A673 (cell line): Measurements from ENCODE around the gene PTPN14. TPM values are rescaled to one million over a fixed set of nuclear protein-coding genes. Genes with fewer than 3 reads are reported as not detected.

Experiments used
- BruUV-seq: library from RNA; stranded (reverse); fragments of 400-500 nt; replicated peaks from 2 replicates; lab custom pipeline; 2021; lab: Mats Ljungman, UMichigan
- CTCF ChIA-PET: fragments of 300-600 bp; sonication (Branson Sonifier 250); formaldehyde crosslinking; loops from one replicate; lab custom pipeline; 2022; ENCODE audit warnings: antibody characterized with exemption; lab: Charles Lee
- POLR2A ChIA-PET: fragments of 300-600 bp; sonication (Branson Sonifier 250); formaldehyde crosslinking; loops from one replicate; lab custom pipeline; 2022; ENCODE audit warnings: antibody characterized with exemption; ENCODE audit not compliant: low non-redundant PET; lab: Charles Lee
- DNase-seq: peaks from one replicate; pipeline ENCODE4 v3.0.0-alpha.2; 2015; ENCODE audit warnings: low spot score
- H3K27ac ChIP-seq: fragments of 200-600 bp; sonication (generic); 2 replicates; pipeline ENCODE4 v1.5.1; 2016; ENCODE audit warnings: mixed run types, low read depth, mild to moderate bottlenecking, mixed read lengths, antibody characterized with exemption, low read length; ENCODE audit not compliant: poor library complexity, severe bottlenecking
- H3K27me3 ChIP-seq: fragments of 200-600 bp; sonication (generic); replicated peaks from 2 replicates; pipeline ENCODE4 v1.6.1; 2017; ENCODE audit warnings: mixed run types, low read depth, mild to moderate bottlenecking, mixed read lengths, antibody characterized with exemption, low read length; ENCODE audit not compliant: insufficient read depth, poor library complexity
- H3K36me3 ChIP-seq: fragments of 200-600 bp; sonication (generic); 2 replicates; pipeline ENCODE4 v1.6.1; 2016; ENCODE audit warnings: mixed run types, mild to moderate bottlenecking, mixed read lengths, antibody characterized with exemption, low read length; ENCODE audit not compliant: insufficient read depth, poor library complexity, severe bottlenecking
- H3K4me1 ChIP-seq: fragments of 200-600 bp; sonication (generic); 2 replicates; pipeline ENCODE4 v1.6.1; 2017; ENCODE audit warnings: mixed run types, mild to moderate bottlenecking, mixed read lengths, antibody characterized with exemption, low read length; ENCODE audit not compliant: insufficient read depth, poor library complexity, severe bottlenecking
- H3K4me3 ChIP-seq: fragments of 200-600 bp; sonication (generic); 2 replicates; pipeline ENCODE4 v1.5.1; 2016; ENCODE audit warnings: low read depth, mixed run types, mild to moderate bottlenecking, mixed read lengths, low read length; ENCODE audit not compliant: poor library complexity, severe bottlenecking
- H3K9me3 ChIP-seq: fragments of 200-600 bp; sonication (generic); 2 replicates; pipeline ENCODE4 v1.6.1; 2016; ENCODE audit warnings: mixed run types, low read depth, mild to moderate bottlenecking, mixed read lengths, antibody characterized with exemption, low read length; ENCODE audit not compliant: poor library complexity, severe bottlenecking
- CTCF ChIP-seq: fragments of 300-800, 200-600 bp; sonication (generic); conservative IDR thresholded peaks from 2 replicates; pipeline ENCODE4 v1.5.1; 2017; ENCODE audit warnings: low read depth, mild to moderate bottlenecking, antibody characterized with exemption, low read length, moderate library complexity, mixed read lengths
- EZH2 ChIP-seq: fragments of 200-600 bp; sonication (generic); IDR thresholded peaks from 2 replicates; pipeline ENCODE4 v1.6.1; 2017; ENCODE audit warnings: borderline replicate concordance, low read depth, mild to moderate bottlenecking, mixed read lengths, antibody characterized with exemption, low read length; ENCODE audit not compliant: poor library complexity, severe bottlenecking
- intact Hi-C: fragments of 100-400 bp; cut with micrococcal nuclease; formaldehyde crosslinking; loops from one replicate; pipeline ENCODE4 v1.10.0; 2022; ENCODE audit not compliant: unreplicated experiment
- total RNA-seq: library from RNA; stranded (reverse); gene quantifications from 2 replicates; pipeline ENCODE4 v1.2.3, GENCODE V29; 2021

Gene PTPN14
- total RNA-seq, 1 experiment from 2014 or later = 114 TPM

- ChIA-PET CTCF (no interaction called here), POLR2A (no interaction called here)
- Histone ChIP-seq H3K9me3 (no peaks in the 10 kb centered on the region), H3K27ac (peak overlapping the region; percentile 90), H3K36me3 (no peaks in the 10 kb centered on the region), H3K4me1 (peaks cover 77% of the 10 kb centered on the region), H3K27me3 (no peaks in the 10 kb centered on the region), H3K4me3 (peak overlapping the region; percentile 8)
- intact Hi-C loops = loop anchor here (2.0 to 5.0 kb wide), 2 partner anchors 43 to 51 kb away; no protein-coding TSS in a partner anchor
- TF ChIP-seq EZH2 = no peak
- no peak for TF ChIP-seq CTCF
- TSS peak; percentile 85 for BruUV-seq
- DNase-seq = peak; percentile 94
Observed at GRCh38 chr1:214445831-214446614, 105.4 kb downstream of the PTPN14 start.

GRCh38 chr1:214445199-214445598, 106.2 kb downstream of the PTPN14 start:
- TF ChIP-seq EZH2 = no peak
- no peak for TF ChIP-seq CTCF
- ChIA-PET POLR2A (no interaction called here), CTCF (no interaction called here)
- no peaks in the 10 kb centered on the region for H3K36me3 ChIP-seq
- H3K4me3 ChIP-seq = peak overlapping the region; percentile 8
- H3K4me1 ChIP-seq = peaks cover 85% of the 10 kb centered on the region
- no peaks in the 10 kb centered on the region for H3K27me3 ChIP-seq
- BruUV-seq = no TSS peak
- H3K9me3 ChIP-seq = no peaks in the 10 kb centered on the region
- no peak for DNase-seq
- H3K27ac ChIP-seq = peak overlapping the region; percentile 90
- intact Hi-C loops = loop anchor here (5.0 kb wide), 1 partner anchor 52 kb away; no protein-coding TSS in a partner anchor

- no peak for DNase-seq
- no TSS peak for BruUV-seq
- ChIA-PET POLR2A (no interaction called here), CTCF (no interaction called here)
- Histone ChIP-seq H3K36me3 (no peaks in the 10 kb centered on the region), H3K27me3 (no peaks in the 10 kb centered on the region), H3K9me3 (no peaks in the 10 kb centered on the region), H3K4me3 (no peak overlapping the region), H3K27ac (peak overlapping the region; percentile 90), H3K4me1 (peaks cover 90% of the 10 kb centered on the region)
- intact Hi-C loops = no loop called here
- TF ChIP-seq EZH2 = no peak
- no peak for TF ChIP-seq CTCF
Observed at GRCh38 chr1:214444182-214444939, 107.0 kb downstream of the PTPN14 start.
